Keratinocyte (primary cell): ENCODE data around the gene TIMM50. TPM values are rescaled to one million over a fixed set of nuclear protein-coding genes. Genes with fewer than 3 reads are reported as not detected.
"Not testable (repeated sequence)": the region's sequence is repeated elsewhere in the genome, so short reads cannot be mapped to it uniquely, and the experiment has no call there.

Experiments used
- DNase-seq: peaks from one replicate; pipeline ENCODE4 v3.0.0-alpha.2; 2011; ENCODE audit warnings: low read depth, missing footprints, low spot score
- FAIRE-seq: peaks from 2 replicates; lab custom pipeline; 2011; peaks lifted over from hg19 to GRCh38; lab: Jason Lieb, UNC
- H2AFZ ChIP-seq: 2 replicates; pipeline ENCODE4 v1.6.0; 2012; ENCODE audit warnings: low read length, control low read depth, inconsistent platforms; ENCODE audit not compliant: control insufficient read depth
- H3K27ac ChIP-seq: 2 replicates; pipeline ENCODE4 v1.5.1; 2011; ENCODE audit warnings: low read length; ENCODE audit not compliant: control insufficient read depth, insufficient read depth
- H3K27me3 ChIP-seq: 3 replicates; pipeline ENCODE4 v1.6.0; 2011; ENCODE audit warnings: low read length; ENCODE audit not compliant: control insufficient read depth, insufficient read depth; ENCODE audit errors: extremely low read depth
- H3K36me3 ChIP-seq, 2 experiments: 2 replicates in 1 of 2; 3 replicates in 1 of 2; pipeline ENCODE4 v1.5.1; 2011; ENCODE audit warnings: low read length in 2 of 2, mild to moderate bottlenecking in 1 of 2; ENCODE audit not compliant: control insufficient read depth in 2 of 2, insufficient read depth in 2 of 2; ENCODE audit errors: extremely low read depth in 1 of 2
- H3K4me1 ChIP-seq: 3 replicates; pipeline ENCODE4 v1.5.1; 2011; ENCODE audit warnings: low read length; ENCODE audit not compliant: control insufficient read depth, insufficient read depth; ENCODE audit errors: extremely low read depth
- H3K4me2 ChIP-seq: 3 replicates; pipeline ENCODE4 v1.6.0; 2011; ENCODE audit warnings: low read depth, low read length; ENCODE audit not compliant: control insufficient read depth, insufficient read depth; ENCODE audit errors: extremely low read depth
- H3K4me3 ChIP-seq, 3 experiments: fragments of 200-600 bp in 1 of 3; sonication (generic) in 1 of 3; 2 replicates in 2 of 3; 3 replicates in 1 of 3; pipeline ENCODE4 v1.5.1; 2011 to 2016; ENCODE audit warnings: low read length in 3 of 3, mild to moderate bottlenecking in 3 of 3, control low read depth in 2 of 3, inconsistent platforms in 1 of 3, low read depth in 1 of 3, mixed read lengths in 1 of 3, mixed run types in 1 of 3, moderate library complexity in 1 of 3; ENCODE audit not compliant: control insufficient read depth in 2 of 3, insufficient read depth in 2 of 3; ENCODE audit errors: extremely low read depth in 1 of 3
- H3K79me2 ChIP-seq: 2 replicates; pipeline ENCODE4 v1.6.0; 2012; ENCODE audit warnings: low read length; ENCODE audit not compliant: control insufficient read depth, insufficient read depth
- H3K9ac ChIP-seq: 3 replicates; pipeline ENCODE4 v1.6.0; 2011; ENCODE audit warnings: low read length; ENCODE audit not compliant: control insufficient read depth, insufficient read depth; ENCODE audit errors: extremely low read depth
- H3K9me1 ChIP-seq: 3 replicates; pipeline ENCODE4 v1.6.0; 2011; ENCODE audit warnings: low read length; ENCODE audit not compliant: control insufficient read depth, insufficient read depth; ENCODE audit errors: extremely low read depth
- H3K9me3 ChIP-seq: 2 replicates; pipeline ENCODE4 v1.5.1; 2012; ENCODE audit warnings: low read depth, low read length; ENCODE audit not compliant: control insufficient read depth
- H4K20me1 ChIP-seq: 3 replicates; pipeline ENCODE4 v1.6.0; 2011; ENCODE audit warnings: low read length; ENCODE audit not compliant: control insufficient read depth, insufficient read depth; ENCODE audit errors: extremely low read depth
- CTCF ChIP-seq, 3 experiments: IDR thresholded peaks in 1 of 3; conservative IDR thresholded peaks in 1 of 3; optimal IDR thresholded peaks in 1 of 3; 2 replicates in 2 of 3; 3 replicates in 1 of 3; pipeline versions ENCODE3 to v1.5.1; 2011; ENCODE audit warnings: low read length in 3 of 3, mild to moderate bottlenecking in 3 of 3, moderate library complexity in 2 of 3, control low read depth in 1 of 3, inconsistent platforms in 1 of 3; ENCODE audit not compliant: insufficient read depth in 2 of 3; ENCODE audit errors: extremely low read depth in 1 of 3
- EZH2 ChIP-seq: IDR thresholded peaks from one replicate; pipeline ENCODE4 v1.6.1; 2012; ENCODE audit warnings: inconsistent platforms, mild to moderate bottlenecking, low read length, moderate library complexity
- dilution Hi-C: fragments of 300-500 bp; cut with MboI; formaldehyde crosslinking; loops from one replicate; pipeline ENCODE4 v1.7.0; 2020; ENCODE audit warnings: low sequenced_read_pairs; ENCODE audit not compliant: extremely low pct_ligation_motif_present
- polyA plus RNA-seq, 5 experiments: library from polyadenylated mRNA; depleted of rRNA in 3 of 5; stranded (reverse) in 3 of 5; stranded (forward) in 1 of 5; unstranded in 1 of 5; fragments of >200 nt; gene quantifications; 1 replicate in 1 of 5; 2 replicates in 3 of 5; 3 replicates in 1 of 5; pipeline versions ENCODE4 v1.2.1 to v1.2.3, GENCODE V29; 2011 to 2012; ENCODE audit warnings: missing spikeins in 2 of 5, low read depth in 1 of 5, low replicate concordance in 1 of 5

The TIMM50 gene
- polyA plus RNA-seq, 1 donor (not counting 4 experiments of a cell fraction or from before 2014, with no cell fraction given): 85.5 TPM

- H3K4me2 ChIP-seq: peak overlapping the region; percentile 73
- no peaks in the 10 kb centered on the region for H3K9me3 ChIP-seq
- H3K27me3 ChIP-seq: no peaks in the 10 kb centered on the region
- H4K20me1 ChIP-seq: peaks cover 14% of the 10 kb centered on the region
- peaks cover 85% of the 10 kb centered on the region for H3K79me2 ChIP-seq
- TF ChIP-seq EZH2: no peak
- no peak for TF ChIP-seq CTCF (optimal IDR thresholded peaks at IDR 0.05 in 1 of 3, IDR thresholded peaks at IDR 0.05 in 1 of 3, conservative IDR thresholded peaks at IDR 0.05 in 1 of 3; ENCODE audit: extremely low read depth in 1 of 3, insufficient read depth in 2 of 3, low read length in 3 of 3)
- FAIRE-seq (peak; percentile 83), DNase-seq (no peak)
- H3K4me1 ChIP-seq: peaks cover 23% of the 10 kb centered on the region
- H3K36me3 ChIP-seq: peaks cover 15 to 16% of the 10 kb centered on the region in 2 experiments
- no peak overlapping the region for H3K9ac ChIP-seq
- H3K27ac ChIP-seq: no peak overlapping the region
- no peak overlapping the region for H2AFZ ChIP-seq
- H3K9me1 ChIP-seq: peaks cover 2% of the 10 kb centered on the region
- H3K4me3 ChIP-seq: peak overlapping the region in 2 of 3 experiments; percentile 4 to 32
- dilution Hi-C loops: no loop called here
Measured at GRCh38 chr19:39448271-39448670, 32.4 kb upstream of the TIMM50 start.

GRCh38 chr19:39449116-39449797, 31.4 kb upstream of the TIMM50 start:
- no peaks in the 10 kb centered on the region for H3K9me3 ChIP-seq
- H3K4me2 ChIP-seq: no peak overlapping the region
- H3K4me3 ChIP-seq: no peak overlapping the region
- H2AFZ ChIP-seq: no peak overlapping the region
- TF ChIP-seq EZH2: no peak
- no peak for TF ChIP-seq CTCF (optimal IDR thresholded peaks at IDR 0.05 in 1 of 3, IDR thresholded peaks at IDR 0.05 in 1 of 3, conservative IDR thresholded peaks at IDR 0.05 in 1 of 3; ENCODE audit: extremely low read depth in 1 of 3, insufficient read depth in 2 of 3, low read length in 3 of 3)
- dilution Hi-C loops: no loop called here
- DNase-seq (no peak), FAIRE-seq (no peak)
- peaks cover 93% of the 10 kb centered on the region for H3K79me2 ChIP-seq
- H3K9ac ChIP-seq: no peak overlapping the region
- H3K4me1 ChIP-seq: peaks cover 23% of the 10 kb centered on the region
- H3K27me3 ChIP-seq: no peaks in the 10 kb centered on the region
- peaks cover 2% of the 10 kb centered on the region for H3K9me1 ChIP-seq
- H3K36me3 ChIP-seq: peaks cover 18 to 22% of the 10 kb centered on the region in 2 experiments
- H4K20me1 ChIP-seq: peaks cover 14% of the 10 kb centered on the region
- H3K27ac ChIP-seq: no peak overlapping the region

- H3K9ac ChIP-seq, H3K4me2 ChIP-seq, H2AFZ ChIP-seq, FAIRE-seq, H3K9me3 ChIP-seq, H3K9me1 ChIP-seq, dilution Hi-C loops, H3K27ac ChIP-seq, DNase-seq, H3K4me3 ChIP-seq, H3K27me3 ChIP-seq: not testable (repeated sequence)
- H3K4me1 ChIP-seq: peaks cover 23% of the 10 kb centered on the region
- H4K20me1 ChIP-seq: peaks cover 17% of the 10 kb centered on the region
- H3K79me2 ChIP-seq: peaks cover 84% of the 10 kb centered on the region
- H3K36me3 ChIP-seq: peaks cover 22 to 28% of the 10 kb centered on the region in 2 experiments
Measured at GRCh38 chr19:39451257-39451656, 29.4 kb upstream of the TIMM50 start.
